Activated naive CD8-positive, alpha-beta T cell treated with anti-CD3 and anti-CD28 coated beads, Interleukin-2, amount 50 U/mL, for 24 hours (primary cell): ENCODE results near the gene FHOD3.
"Not testable (repeated sequence)": the region's sequence is repeated elsewhere in the genome, so short reads cannot be mapped to it uniquely, and the experiment has no call there.

Experiments used
- ATAC-seq: fragments of 150-1000 bp; cut with Tn5 transposase; one replicate; pipeline ENCODE4 v1.10.0; 2021
- DNase-seq: peaks from one replicate; pipeline ENCODE4 v3.0.0; 2021
- H3K27ac Mint-ChIP-seq: one replicate; pipeline ENCODE4 v1.8.0; 2021; ENCODE audit warnings: mild to moderate bottlenecking, mixed read lengths
- H3K27me3 Mint-ChIP-seq: one replicate; pipeline ENCODE4 v1.8.0; 2021; ENCODE audit warnings: mixed read lengths
- H3K36me3 Mint-ChIP-seq: one replicate; pipeline ENCODE4 v1.8.0; 2021; ENCODE audit warnings: low read depth, mixed read lengths
- H3K4me1 Mint-ChIP-seq: one replicate; pipeline ENCODE4 v1.8.0; 2021; ENCODE audit warnings: mixed read lengths
- H3K4me3 Mint-ChIP-seq: one replicate; pipeline ENCODE4 v1.8.0; 2021; ENCODE audit warnings: mild to moderate bottlenecking, moderate library complexity, mixed read lengths
- H3K9me3 Mint-ChIP-seq: one replicate; pipeline ENCODE4 v1.8.0; 2021; ENCODE audit warnings: mixed read lengths

The FHOD3 gene

GRCh38 chr18:36760598-36760997 is 463.1 kb downstream of the FHOD3 start:
- Mint-ChIP-seq H3K4me1 (no peaks in the 10 kb centered on the region), H3K4me3 (no peak overlapping the region), H3K9me3 (no peaks in the 10 kb centered on the region), H3K27ac (no peak overlapping the region), H3K36me3 (no peaks in the 10 kb centered on the region), H3K27me3 (peaks cover 6% of the 10 kb centered on the region)
- DNase-seq (no peak), ATAC-seq (no peak)

GRCh38 chr18:36761186-36761698 is 463.7 kb downstream of the FHOD3 start:
- Mint-ChIP-seq H3K9me3 (no peaks in the 10 kb centered on the region), H3K36me3 (no peaks in the 10 kb centered on the region), H3K4me3 (no peak overlapping the region), H3K27me3 (peaks cover 6% of the 10 kb centered on the region), H3K27ac (no peak overlapping the region), H3K4me1 (no peaks in the 10 kb centered on the region)
- ATAC-seq (no peak), DNase-seq (no peak)

DNA sequence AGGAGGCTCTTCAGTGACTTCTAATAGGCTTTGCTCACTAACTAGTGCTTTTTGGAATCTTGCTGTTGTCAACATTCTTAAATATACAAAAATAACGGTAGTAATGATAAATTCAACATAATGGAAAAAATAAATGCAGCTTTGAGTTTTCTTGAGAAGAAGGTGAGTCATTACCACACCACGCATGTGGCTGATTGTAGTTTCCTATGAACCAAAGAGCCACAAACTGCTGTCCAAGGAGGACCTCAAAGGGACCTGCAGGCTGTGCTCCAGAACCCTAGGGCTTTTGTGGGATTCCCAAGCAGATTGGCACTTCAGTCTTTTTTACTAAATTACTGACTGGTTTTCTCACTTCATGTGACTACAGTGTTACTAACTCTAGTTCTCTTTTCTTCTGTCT is 464.6 kb downstream of the FHOD3 start:
- H3K9me3 Mint-ChIP-seq: no peaks in the 10 kb centered on the region
- DNase-seq (no peak), ATAC-seq (no peak)
- H3K4me3 Mint-ChIP-seq: no peak overlapping the region
- H3K4me1 Mint-ChIP-seq: no peaks in the 10 kb centered on the region
- no peak overlapping the region for H3K27ac Mint-ChIP-seq
- no peaks in the 10 kb centered on the region for H3K36me3 Mint-ChIP-seq
- H3K27me3 Mint-ChIP-seq: peaks cover 6% of the 10 kb centered on the region

GRCh38 chr18:36762965-36763364 is 465.5 kb downstream of the FHOD3 start:
- DNase-seq, ATAC-seq, H3K9me3 Mint-ChIP-seq, H3K27me3 Mint-ChIP-seq, H3K27ac Mint-ChIP-seq, H3K36me3 Mint-ChIP-seq, H3K4me3 Mint-ChIP-seq, H3K4me1 Mint-ChIP-seq: not testable (repeated sequence)

GRCh38 chr18:36766836-36767235 is 469.3 kb downstream of the FHOD3 start:
- Mint-ChIP-seq H3K4me1 (peaks cover 7% of the 10 kb centered on the region), H3K27ac (no peak overlapping the region), H3K4me3 (no peak overlapping the region), H3K9me3 (no peaks in the 10 kb centered on the region), H3K27me3 (peaks cover 2% of the 10 kb centered on the region), H3K36me3 (no peaks in the 10 kb centered on the region)
- DNase-seq: no peak
- no peak for ATAC-seq

DNA sequence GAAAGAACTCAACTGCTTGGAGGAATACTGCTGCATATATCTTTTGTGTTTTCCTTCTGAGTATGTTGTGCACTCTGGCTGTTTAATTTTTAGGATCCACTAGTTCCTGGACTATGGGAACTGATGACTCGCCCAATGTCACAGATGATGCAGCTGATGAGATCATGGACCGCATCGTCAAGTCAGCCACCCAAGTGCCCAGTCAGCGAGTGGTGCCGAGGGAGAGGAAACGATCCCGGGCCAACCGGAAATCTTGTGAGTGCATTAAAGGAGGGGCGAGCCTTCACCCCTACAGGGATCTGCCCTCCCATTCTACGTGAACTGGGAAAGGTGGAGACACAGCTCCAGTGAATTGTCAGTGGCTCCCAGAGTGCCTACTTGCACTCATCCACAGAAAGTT is 471.7 kb downstream of the FHOD3 start:
- Mint-ChIP-seq H3K4me1 (peaks cover 7% of the 10 kb centered on the region), H3K9me3 (no peaks in the 10 kb centered on the region), H3K27ac (no peak overlapping the region), H3K36me3 (no peaks in the 10 kb centered on the region), H3K4me3 (no peak overlapping the region), H3K27me3 (peaks cover 2% of the 10 kb centered on the region)
- DNase-seq (no peak), ATAC-seq (no peak)

DNA sequence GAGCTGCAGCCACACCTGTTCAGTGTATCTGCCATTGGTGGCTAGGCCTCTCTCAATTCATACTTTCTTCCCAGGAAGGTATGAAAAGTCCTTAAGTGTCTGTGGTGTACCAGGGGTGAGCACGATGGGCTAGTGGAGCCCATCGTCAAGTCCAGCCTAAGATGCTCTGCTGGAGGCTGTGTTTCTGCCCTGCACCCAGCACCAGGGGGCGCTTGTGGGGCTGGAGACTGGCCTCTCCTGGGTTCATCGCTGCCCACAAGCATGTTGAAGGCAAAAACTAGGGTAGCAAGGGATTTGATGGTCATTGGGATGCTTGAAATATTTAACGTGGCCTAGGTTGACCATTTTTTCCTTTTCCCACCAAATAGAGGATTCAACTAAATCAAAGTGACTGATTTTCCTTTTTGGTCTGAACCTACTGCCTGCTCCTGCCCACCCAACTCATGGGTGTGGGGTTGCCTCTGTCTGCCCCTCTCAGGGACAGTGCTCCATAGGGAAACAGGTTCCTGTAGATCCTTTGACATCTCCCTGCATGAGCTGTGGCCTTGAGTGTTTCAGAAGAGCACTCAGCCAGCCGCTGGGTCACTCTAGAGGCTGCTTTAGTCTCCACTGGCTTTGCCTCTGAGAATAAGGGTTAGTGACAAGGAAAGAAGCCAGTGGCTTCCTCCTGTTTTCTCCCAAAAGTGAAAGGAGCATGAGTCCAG is 472.2 kb downstream of the FHOD3 start:
- Mint-ChIP-seq H3K4me1 (peaks cover 7% of the 10 kb centered on the region), H3K27me3 (peaks cover 2% of the 10 kb centered on the region), H3K36me3 (no peaks in the 10 kb centered on the region), H3K27ac (no peak overlapping the region), H3K9me3 (no peaks in the 10 kb centered on the region), H3K4me3 (no peak overlapping the region)
- DNase-seq (peak; percentile 21), ATAC-seq (no peak)

GRCh38 chr18:36770315-36770946 is 472.9 kb downstream of the FHOD3 start:
- Mint-ChIP-seq H3K4me1 (peaks cover 7% of the 10 kb centered on the region), H3K4me3 (no peak overlapping the region), H3K27me3 (peaks cover 2% of the 10 kb centered on the region), H3K9me3 (no peaks in the 10 kb centered on the region), H3K36me3 (no peaks in the 10 kb centered on the region), H3K27ac (no peak overlapping the region)
- no peak for ATAC-seq
- no peak for DNase-seq

- Mint-ChIP-seq H3K4me1 (peaks cover 7% of the 10 kb centered on the region), H3K27me3 (peaks cover 2% of the 10 kb centered on the region), H3K27ac (no peak overlapping the region), H3K4me3 (no peak overlapping the region), H3K36me3 (no peaks in the 10 kb centered on the region), H3K9me3 (no peaks in the 10 kb centered on the region)
- DNase-seq (no peak), ATAC-seq (no peak)
Observed at GRCh38 chr18:36771245-36771644, 473.7 kb downstream of the FHOD3 start.

- DNase-seq: no peak
- no peak overlapping the region for H3K4me3 Mint-ChIP-seq
- H3K27ac Mint-ChIP-seq: no peak overlapping the region
- H3K4me1 Mint-ChIP-seq: peaks cover 7% of the 10 kb centered on the region
- H3K9me3 Mint-ChIP-seq: no peaks in the 10 kb centered on the region
- peaks cover 2% of the 10 kb centered on the region for H3K27me3 Mint-ChIP-seq
- ATAC-seq: no peak
- H3K36me3 Mint-ChIP-seq: no peaks in the 10 kb centered on the region
Observed at GRCh38 chr18:36772241-36772723, 474.8 kb downstream of the FHOD3 start.

DNA sequence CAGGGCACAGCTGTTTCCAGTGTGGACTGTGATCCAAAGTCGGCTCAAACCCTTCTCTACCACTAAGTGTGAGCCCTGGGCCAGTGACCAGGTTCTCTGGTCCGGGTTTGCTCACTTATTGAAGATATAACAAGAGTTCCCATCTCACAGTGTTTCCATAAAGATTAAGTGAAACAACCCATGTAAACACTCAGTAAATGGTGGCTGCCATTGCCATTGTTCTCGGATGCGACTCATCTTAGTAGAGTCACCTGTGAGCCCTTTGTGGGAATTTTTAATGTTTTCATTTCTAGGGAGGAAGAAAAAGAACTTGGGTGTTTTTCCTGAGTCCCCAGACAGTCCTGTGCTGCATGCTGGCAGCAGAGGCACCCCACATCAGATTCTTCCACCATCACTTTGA is 477.9 kb downstream of the FHOD3 start:
- no peak overlapping the region for H3K27ac Mint-ChIP-seq

GRCh38 chr18:36776650-36777049 is 479.1 kb downstream of the FHOD3 start:
- H3K4me3 Mint-ChIP-seq: no peak overlapping the region
- no peaks in the 10 kb centered on the region for H3K9me3 Mint-ChIP-seq
- no peak overlapping the region for H3K27ac Mint-ChIP-seq
- no peaks in the 10 kb centered on the region for H3K27me3 Mint-ChIP-seq
- no peaks in the 10 kb centered on the region for H3K4me1 Mint-ChIP-seq
- H3K36me3 Mint-ChIP-seq: peaks cover 4% of the 10 kb centered on the region
- DNase-seq (no peak), ATAC-seq (no peak)

More for the DNA sequence above, 477.9 kb downstream of the FHOD3 start:
- Mint-ChIP-seq H3K9me3 (no peaks in the 10 kb centered on the region), H3K4me3 (no peak overlapping the region), H3K4me1 (peaks cover 7% of the 10 kb centered on the region), H3K36me3 (peaks cover 4% of the 10 kb centered on the region), H3K27me3 (no peaks in the 10 kb centered on the region)
- no peak for ATAC-seq
- DNase-seq: no peak

DNA sequence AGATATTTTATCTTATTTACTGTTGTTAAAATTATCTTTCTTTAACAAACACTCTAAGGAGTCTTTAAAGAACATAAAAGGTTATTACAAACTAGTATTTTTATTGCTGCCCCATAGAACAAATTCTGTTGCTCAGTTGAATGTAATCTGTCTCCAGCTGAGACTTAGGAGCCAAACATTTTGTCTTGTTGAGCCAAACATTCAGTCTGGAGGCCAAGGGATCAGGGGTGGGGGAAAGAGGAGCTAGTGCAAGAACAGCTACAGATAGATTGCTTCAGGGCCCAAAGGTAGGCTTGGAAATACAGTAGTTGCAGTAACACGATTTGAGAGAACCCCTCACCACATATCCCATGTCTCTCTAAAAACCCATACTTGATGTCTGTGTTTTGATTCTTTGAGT is 480.1 kb downstream of the FHOD3 start:
- ATAC-seq: no peak
- Mint-ChIP-seq H3K27ac (no peak overlapping the region), H3K27me3 (no peaks in the 10 kb centered on the region), H3K4me3 (no peak overlapping the region), H3K4me1 (no peaks in the 10 kb centered on the region), H3K9me3 (no peaks in the 10 kb centered on the region), H3K36me3 (peaks cover 4% of the 10 kb centered on the region)
- no peak for DNase-seq

DNA sequence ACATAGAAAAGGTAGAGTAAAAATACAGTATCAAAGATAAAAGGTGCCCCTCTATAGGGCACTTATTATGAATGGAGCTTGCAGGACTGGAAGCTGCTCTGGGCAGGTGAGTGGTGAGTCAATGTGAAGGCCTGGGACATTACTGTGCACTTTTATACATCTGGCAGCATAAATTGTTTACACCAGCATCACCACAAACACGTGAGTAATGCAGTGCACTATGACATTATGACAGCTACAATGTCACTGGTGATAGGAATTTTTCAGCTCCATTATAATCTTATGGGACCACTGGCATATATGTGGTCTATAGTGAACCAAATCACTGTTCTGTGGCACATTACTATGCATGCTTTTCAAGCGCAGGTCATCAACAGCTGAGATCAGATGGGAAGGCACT is 483.2 kb downstream of the FHOD3 start:
- Mint-ChIP-seq H3K27ac (no peak overlapping the region), H3K4me1 (no peaks in the 10 kb centered on the region), H3K9me3 (no peaks in the 10 kb centered on the region), H3K4me3 (no peak overlapping the region), H3K27me3 (no peaks in the 10 kb centered on the region), H3K36me3 (peaks cover 5% of the 10 kb centered on the region)
- ATAC-seq (no peak), DNase-seq (no peak)

DNA sequence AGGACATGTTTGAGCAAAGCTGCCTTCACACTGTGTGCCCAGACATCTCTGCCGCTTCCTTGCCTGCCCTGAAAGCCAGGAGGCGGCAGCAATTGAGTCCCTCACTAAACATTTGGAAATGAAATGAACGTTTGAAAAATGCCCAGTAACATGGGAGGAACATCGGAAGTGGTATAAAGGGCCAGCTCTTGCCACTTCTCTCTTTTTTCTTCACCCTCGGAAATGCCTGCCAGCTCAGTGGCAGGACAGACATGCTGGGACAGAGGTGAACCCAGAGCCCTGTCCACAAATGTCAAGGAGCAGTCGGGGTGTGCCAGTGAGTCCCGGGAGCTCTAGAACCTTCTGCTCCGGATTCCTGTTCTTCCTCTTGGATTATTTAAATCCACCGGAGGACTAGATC is 485.2 kb downstream of the FHOD3 start:
- DNase-seq (no peak), ATAC-seq (no peak)
- Mint-ChIP-seq H3K9me3 (no peaks in the 10 kb centered on the region), H3K4me1 (no peaks in the 10 kb centered on the region), H3K27ac (peak overlapping the region; percentile 13), H3K27me3 (no peaks in the 10 kb centered on the region), H3K4me3 (no peak overlapping the region), H3K36me3 (peaks cover 9% of the 10 kb centered on the region)
